HG02884 (cell line): ENCODE measurements around the gene BRCA1.
"Not testable (repeated sequence)": the region's sequence is repeated elsewhere in the genome, so short reads cannot be mapped to it uniquely, and the experiment has no call there.

Source experiments
- ATAC-seq: cut with Tn5 transposase; IDR thresholded peaks from one replicate; pipeline ENCODE4 v1.9.1; 2021; ENCODE audit warnings: mild to moderate bottlenecking, moderate library complexity; ENCODE audit not compliant: unreplicated experiment

Gene BRCA1

DNA sequence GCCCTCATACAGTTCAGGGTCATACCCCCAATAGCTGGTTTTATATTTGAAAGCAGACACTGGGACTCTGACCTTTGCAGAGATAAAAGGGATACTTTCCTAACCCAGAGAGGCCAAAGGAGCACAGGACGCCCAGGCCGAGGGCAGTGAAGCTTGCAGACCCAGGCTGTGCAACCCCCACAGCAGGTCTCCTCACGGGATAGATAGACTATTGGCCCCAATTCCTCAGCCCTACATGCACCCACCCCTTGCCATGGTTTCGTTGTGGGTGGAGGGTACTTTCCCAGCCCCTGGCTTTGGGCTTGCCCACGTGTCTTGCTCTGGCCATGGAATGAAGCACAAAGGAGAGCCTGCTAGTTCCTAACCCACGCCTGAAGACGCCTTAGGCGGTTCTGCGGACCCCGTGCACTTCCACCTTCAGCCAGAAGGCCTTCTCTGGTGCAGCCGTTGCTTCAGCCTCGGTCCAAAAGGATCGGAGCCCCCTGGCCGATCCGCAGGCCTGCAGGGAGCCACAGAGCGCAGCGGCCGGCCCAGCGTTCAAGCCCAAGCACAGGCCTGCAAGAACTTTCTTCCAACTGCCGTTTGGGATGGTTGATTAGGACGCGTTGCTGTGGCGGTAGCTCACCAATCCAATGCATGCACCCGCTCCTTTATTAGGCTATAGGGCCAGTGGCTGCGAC, 9.8 kb upstream of the BRCA1 start:
- no peak for ATAC-seq

GRCh38 chr17:43133439-43133838, 8.3 kb upstream of the BRCA1 start:
- ATAC-seq, result not testable (repeated sequence)

- ATAC-seq, result no peak
Measured at GRCh38 chr17:43132117-43132516, 7.0 kb upstream of the BRCA1 start.

DNA sequence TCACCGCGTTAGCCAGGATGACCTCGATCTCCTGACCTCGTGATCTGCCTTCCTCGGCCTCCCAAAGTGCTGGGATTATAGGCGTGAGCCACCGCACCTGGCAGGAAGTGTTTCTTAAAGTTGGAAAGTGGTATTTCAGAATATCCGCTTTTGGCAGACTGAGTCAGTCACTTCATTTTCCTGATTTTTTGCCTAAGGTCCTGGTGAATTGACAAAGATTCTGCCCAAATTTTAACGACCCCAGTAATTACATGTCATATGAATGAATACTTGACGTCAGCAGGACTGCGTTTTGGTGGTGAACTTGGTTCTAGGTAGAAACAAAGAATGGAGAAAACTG, 4.5 kb upstream of the BRCA1 start:
- no peak for ATAC-seq

DNA sequence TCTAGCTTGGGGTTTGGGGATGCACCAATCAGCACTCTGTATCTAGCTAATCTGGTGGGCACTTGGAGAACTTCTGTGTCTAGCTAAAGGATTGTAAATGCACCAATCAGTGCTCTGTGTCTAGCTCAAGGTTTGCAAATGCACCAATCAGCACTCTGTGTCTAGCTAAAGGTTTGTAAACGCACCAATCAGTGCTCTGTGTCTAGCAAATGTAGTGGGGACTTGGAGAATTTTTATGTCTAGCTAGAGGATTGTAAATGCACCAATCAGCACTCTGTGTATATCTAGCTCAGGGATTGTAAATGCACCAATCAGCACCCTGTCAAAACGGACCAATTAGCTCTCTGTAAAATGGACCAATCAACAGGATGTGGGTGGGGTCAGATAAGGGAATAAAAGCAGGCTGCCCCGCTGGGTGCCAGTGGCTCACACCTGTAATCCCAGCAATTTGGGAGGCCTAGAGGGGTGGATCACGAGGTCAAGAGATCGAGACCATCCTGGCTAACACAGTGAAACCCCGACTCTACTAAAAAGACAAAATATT, 2.2 kb upstream of the BRCA1 start:
- not testable (repeated sequence) for ATAC-seq

GRCh38 chr17:43126911-43127290, 1.7 kb upstream of the BRCA1 start:
- ATAC-seq, result no peak

GRCh38 chr17:43125967-43126910, 1.1 kb upstream of the BRCA1 start:
- ATAC-seq, result no peak

DNA sequence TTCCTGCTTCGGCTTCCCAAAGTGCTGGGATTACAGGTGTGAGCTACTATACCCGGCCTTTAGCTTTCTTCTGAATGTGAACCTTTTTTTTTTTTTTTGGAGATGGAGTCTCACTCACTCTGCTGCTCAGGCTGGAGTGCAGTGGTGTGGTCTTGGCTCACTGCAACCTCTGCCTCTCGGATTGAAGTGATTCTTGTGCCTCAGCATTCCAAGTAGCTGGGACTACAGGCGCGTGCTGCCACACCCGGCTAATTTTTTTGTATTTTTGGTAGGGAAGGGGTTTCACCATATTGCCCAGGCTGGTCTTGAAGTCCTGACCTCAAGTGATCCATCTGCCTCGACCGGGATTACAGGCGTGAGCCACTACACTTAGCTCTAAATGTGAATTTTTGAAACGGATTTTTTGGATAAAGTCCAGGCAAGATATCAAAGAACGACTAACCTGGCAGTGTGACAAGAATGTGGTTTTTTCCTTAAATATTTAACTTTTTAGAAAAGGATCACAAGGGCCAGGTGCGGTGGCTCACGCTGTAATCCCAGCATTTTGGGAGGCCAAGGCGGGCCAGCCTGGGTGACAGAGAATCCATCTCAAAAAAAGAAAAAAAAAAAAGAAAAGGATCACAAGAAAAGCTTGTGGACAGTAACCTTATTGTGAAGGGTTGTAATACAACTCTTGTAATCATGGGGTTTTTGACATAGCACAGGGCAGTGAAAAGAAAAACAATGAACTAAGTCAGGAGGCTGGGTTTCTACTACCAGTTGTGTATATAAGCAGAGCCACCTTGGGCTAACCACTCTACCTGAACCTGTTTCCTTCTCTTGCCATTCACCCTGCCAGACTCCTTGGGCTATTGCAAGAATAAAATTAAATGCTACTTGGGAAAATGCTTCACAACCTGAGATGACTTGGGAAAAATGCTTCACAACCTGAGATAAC, 6.2 kb downstream of the BRCA1 start:
- ATAC-seq, result no peak

DNA sequence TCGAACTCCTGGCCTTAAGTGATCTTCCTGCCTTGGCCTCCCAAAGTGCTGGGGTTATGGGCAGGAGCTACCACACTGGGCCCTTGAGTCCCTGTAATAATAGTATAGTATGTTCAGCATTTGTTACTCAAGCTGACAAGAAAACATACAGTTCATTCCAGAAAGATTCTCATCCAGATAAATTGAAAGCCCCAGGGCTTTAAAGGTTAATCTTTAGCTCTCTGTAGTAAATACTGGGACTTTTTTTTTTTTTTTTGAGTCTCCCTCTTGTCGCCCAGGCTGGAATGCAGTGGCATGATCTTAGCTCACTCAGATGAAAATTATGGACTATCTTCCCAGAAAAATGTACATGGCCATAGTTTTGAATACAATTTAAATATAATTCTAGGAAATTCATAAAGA, 11.0 kb downstream of the BRCA1 start:
- ATAC-seq, result no peak

GRCh38 chr17:43106552-43106951, 18.6 kb downstream of the BRCA1 start:
- ATAC-seq, result no peak

- ATAC-seq, result no peak
Measured at GRCh38 chr17:43105146-43105545, 20.0 kb downstream of the BRCA1 start.

GRCh38 chr17:43104665-43105064, 20.5 kb downstream of the BRCA1 start:
- ATAC-seq, result no peak

DNA sequence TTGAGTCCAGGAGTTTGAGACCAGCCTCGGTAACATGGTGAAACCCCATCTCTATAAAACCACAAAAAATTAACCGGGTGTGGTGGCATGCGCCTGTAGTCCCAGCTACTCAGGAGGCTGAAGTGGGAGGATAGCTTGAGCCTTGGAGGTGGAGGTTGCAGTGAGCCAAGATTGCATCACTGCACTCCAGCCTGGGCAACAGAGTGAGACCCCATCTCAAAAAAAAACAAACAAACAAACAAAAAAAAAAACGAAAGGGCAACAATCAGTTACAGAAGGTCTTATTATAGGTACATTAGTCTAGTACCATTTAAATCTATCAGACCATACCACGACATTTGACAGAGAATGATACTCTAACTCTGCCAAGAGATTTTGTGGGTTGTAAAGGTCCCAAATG, 29.8 kb downstream of the BRCA1 start:
- not testable (repeated sequence) for ATAC-seq

DNA sequence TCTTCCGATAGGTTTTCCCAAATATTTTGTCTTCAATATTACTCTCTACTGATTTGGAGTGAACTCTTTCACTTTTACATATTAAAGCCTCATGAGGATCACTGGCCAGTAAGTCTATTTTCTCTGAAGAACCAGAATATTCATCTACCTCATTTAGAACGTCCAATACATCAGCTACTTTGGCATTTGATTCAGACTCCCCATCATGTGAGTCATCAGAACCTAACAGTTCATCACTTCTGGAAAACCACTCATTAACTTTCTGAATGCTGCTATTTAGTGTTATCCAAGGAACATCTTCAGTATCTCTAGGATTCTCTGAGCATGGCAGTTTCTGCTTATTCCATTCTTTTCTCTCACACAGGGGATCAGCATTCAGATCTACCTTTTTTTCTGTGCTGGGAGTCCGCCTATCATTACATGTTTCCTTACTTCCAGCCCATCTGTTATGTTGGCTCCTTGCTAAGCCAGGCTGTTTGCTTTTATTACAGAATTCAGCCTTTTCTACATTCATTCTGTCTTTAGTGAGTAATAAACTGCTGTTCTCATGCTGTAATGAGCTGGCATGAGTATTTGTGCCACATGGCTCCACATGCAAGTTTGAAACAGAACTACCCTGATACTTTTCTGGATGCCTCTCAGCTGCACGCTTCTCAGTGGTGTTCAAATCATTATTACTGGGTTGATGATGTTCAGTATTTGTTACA, 30.9 kb downstream of the BRCA1 start:
- ATAC-seq, result no peak

DNA sequence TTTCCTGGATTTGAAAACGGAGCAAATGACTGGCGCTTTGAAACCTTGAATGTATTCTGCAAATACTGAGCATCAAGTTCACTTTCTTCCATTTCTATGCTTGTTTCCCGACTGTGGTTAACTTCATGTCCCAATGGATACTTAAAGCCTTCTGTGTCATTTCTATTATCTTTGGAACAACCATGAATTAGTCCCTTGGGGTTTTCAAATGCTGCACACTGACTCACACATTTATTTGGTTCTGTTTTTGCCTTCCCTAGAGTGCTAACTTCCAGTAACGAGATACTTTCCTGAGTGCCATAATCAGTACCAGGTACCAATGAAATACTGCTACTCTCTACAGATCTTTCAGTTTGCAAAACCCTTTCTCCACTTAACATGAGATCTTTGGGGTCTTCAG, 32.3 kb downstream of the BRCA1 start:
- no peak for ATAC-seq

- ATAC-seq, result no peak
Measured at GRCh38 chr17:43090022-43090421, 35.1 kb downstream of the BRCA1 start.

DNA sequence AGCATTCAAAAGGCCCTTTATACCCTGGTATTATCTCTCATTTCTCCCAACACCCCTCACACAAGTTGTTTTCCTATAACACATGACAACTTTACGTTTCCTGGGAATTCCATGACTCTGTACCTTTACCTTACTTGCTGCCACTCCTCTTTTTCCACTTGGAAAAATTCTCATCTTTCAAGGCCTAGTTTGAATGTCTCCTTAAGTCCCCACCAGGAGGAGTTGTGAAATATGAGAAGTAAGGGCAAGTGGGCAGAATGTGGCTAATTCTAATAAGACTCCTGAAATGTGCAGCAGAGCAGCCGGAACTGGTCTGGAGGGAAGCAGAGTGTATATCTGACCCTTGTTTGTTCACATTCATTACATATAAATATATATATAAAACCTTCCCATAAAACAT, 39.7 kb downstream of the BRCA1 start:
- no peak for ATAC-seq

- ATAC-seq, result no peak
Measured at GRCh38 chr17:43079641-43080302, 45.4 kb downstream of the BRCA1 start.

DNA sequence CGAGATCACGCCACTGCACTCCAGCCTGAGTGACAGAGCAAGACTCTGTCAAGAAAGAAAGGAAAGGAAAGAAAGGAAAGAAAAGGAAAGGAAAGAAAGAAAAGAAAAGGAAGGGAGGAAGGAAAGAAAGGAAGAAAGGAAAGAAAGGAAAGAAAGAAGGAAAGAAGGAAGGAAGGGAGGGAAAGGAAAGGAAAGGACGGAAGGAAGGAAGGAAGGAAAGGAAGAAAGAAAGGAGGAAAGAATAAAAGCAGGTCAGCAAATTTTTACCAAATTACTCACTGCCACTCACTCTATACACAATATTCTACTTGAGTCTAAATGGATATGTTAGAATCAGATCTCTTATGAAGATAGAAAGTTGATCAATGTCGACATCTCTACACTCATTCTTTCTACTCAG, 50.3 kb downstream of the BRCA1 start:
- no peak for ATAC-seq

- ATAC-seq, result no peak
Measured at GRCh38 chr17:43070872-43071271, 54.3 kb downstream of the BRCA1 start.
